OCI-LY7 (cell line): ENCODE measurements around the gene RRP9. TPM values are rescaled to one million over a fixed set of nuclear protein-coding genes. Genes with fewer than 3 reads are reported as not detected.

ENCODE experiments used
- BruUV-seq: library from RNA; stranded (reverse); fragments of 400-500 nt; replicated peaks from 2 replicates; lab custom pipeline; 2021; lab: Mats Ljungman, UMichigan
- CTCF ChIA-PET: fragments of 300-600 bp; sonication (Branson Sonifier 250); formaldehyde crosslinking; loops from one replicate; lab custom pipeline; 2022; ENCODE audit warnings: antibody characterized with exemption; ENCODE audit not compliant: unreplicated experiment; lab: Charles Lee
- POLR2A ChIA-PET: fragments of 300-600 bp; sonication (Branson Sonifier 250); formaldehyde crosslinking; loops from one replicate; lab custom pipeline; 2022; ENCODE audit warnings: antibody characterized with exemption; lab: Charles Lee
- DNase-seq: peaks from one replicate; pipeline ENCODE4 v3.0.0-alpha.2; 2015; ENCODE audit warnings: low spot score
- H2AFZ ChIP-seq: fragments of 200-600 bp; sonication (generic), shearing (Covaris generic); 2 replicates; pipeline ENCODE4 v1.6.1; 2014; ENCODE audit warnings: mild to moderate bottlenecking, antibody characterized with exemption, low read length, moderate library complexity
- H3K27ac ChIP-seq: fragments of 200-600 bp; sonication (generic); 2 replicates; pipeline ENCODE4 v1.5.1; 2014; ENCODE audit warnings: mixed run types, low read depth, mild to moderate bottlenecking, moderate library complexity, low read length, inconsistent platforms; ENCODE audit not compliant: poor library complexity, severe bottlenecking
- H3K36me3 ChIP-seq: fragments of 200-600 bp; sonication (generic); 2 replicates; pipeline ENCODE4 v1.6.1; 2014; ENCODE audit warnings: mild to moderate bottlenecking, antibody characterized with exemption, low read length, moderate library complexity, mixed read lengths; ENCODE audit not compliant: insufficient read depth
- H3K4me1 ChIP-seq: fragments of 200-600 bp; sonication (generic); 2 replicates; pipeline ENCODE4 v1.5.1; 2014; ENCODE audit warnings: mild to moderate bottlenecking, low read length; ENCODE audit not compliant: insufficient read depth, poor library complexity, severe bottlenecking
- H3K4me2 ChIP-seq: fragments of 200-600 bp; sonication (generic); 2 replicates; pipeline ENCODE4 v1.6.1; 2014; ENCODE audit warnings: mild to moderate bottlenecking, low read length
- H3K4me3 ChIP-seq: fragments of 200-600 bp; sonication (generic); 2 replicates; pipeline ENCODE4 v1.5.1; 2014; ENCODE audit warnings: mild to moderate bottlenecking, low read depth, low read length; ENCODE audit not compliant: poor library complexity, severe bottlenecking
- H3K79me2 ChIP-seq: fragments of 200-600 bp; sonication (generic); 2 replicates; pipeline ENCODE4 v1.6.1; 2016; ENCODE audit warnings: low read depth, mild to moderate bottlenecking, low read length, moderate library complexity, mixed read lengths; ENCODE audit not compliant: insufficient read depth
- H3K9me2 ChIP-seq: fragments of 200-600 bp; sonication (generic); 2 replicates; pipeline ENCODE4 v1.6.1; 2016; ENCODE audit warnings: mild to moderate bottlenecking, low read length, mixed read lengths; ENCODE audit not compliant: insufficient read depth
- H3K9me3 ChIP-seq: fragments of 200-600 bp; sonication (generic); 2 replicates; pipeline ENCODE4 v1.6.1; 2014; ENCODE audit warnings: mild to moderate bottlenecking, mixed run types, low read length, mixed read lengths
- H4K20me1 ChIP-seq: fragments of 200-600 bp; sonication (generic); 2 replicates; pipeline ENCODE4 v1.6.1; 2014; ENCODE audit warnings: mild to moderate bottlenecking, antibody characterized with exemption, low read length, moderate library complexity, mixed read lengths; ENCODE audit not compliant: insufficient read depth
- EZH2phosphoT487 ChIP-seq: fragments of 200-600 bp; sonication (generic); IDR thresholded peaks from 2 replicates; pipeline ENCODE4 v1.6.1; 2018; ENCODE audit warnings: low read depth, borderline replicate concordance, mild to moderate bottlenecking, mixed run types, antibody characterized with exemption, low read length, moderate library complexity, mixed read lengths
- intact Hi-C: fragments of 100-400 bp; cut with micrococcal nuclease; formaldehyde crosslinking; loops from one replicate; pipeline ENCODE4 v1.10.0; 2022; ENCODE audit not compliant: unreplicated experiment
- total RNA-seq, 2 experiments: library from RNA; depleted of rRNA in 1 of 2; stranded (reverse); fragments of >200 nt in 1 of 2; shearing (Covaris generic) in 1 of 2; gene quantifications; 2 replicates each; pipeline ENCODE4 v1.2.3, GENCODE V29; 2014 to 2022
- TF ChIP-seq, protein P1 (sequence below): fragments of 200-600 bp; sonication (generic); conservative IDR thresholded peaks from 2 replicates; pipeline ENCODE4 v1.5.1; 2014; ENCODE audit warnings: mild to moderate bottlenecking, antibody characterized with exemption, low read length, moderate library complexity, mixed read lengths

Gene RRP9
- total RNA-seq, 2 experiments from 2014 or later = 34.4 to 41.1 TPM

DNA sequence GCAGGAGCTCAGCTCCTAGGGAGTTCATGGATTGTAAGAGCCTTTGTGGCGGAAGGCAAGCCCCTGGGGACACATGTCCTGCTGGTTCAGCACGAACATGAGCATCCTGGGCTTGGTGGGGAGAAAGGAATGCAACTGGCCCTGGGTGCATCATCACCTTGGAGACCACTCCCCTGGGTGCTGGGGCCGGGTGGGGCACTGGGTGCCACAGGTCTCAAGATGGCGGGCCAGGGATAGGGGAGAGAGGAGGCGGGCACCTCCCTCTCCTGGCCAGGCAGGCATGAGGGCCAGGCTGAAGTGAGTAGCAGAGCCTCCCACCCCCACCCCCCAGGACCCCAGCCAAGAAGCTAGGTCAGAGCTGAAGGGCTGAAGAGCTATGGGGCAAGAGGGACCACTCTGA, 24.8 kb upstream of the RRP9 start:
- H4K20me1 ChIP-seq = no peaks in the 10 kb centered on the region
- intact Hi-C loops = no loop called here
- no peak overlapping the region for H3K4me3 ChIP-seq
- no peaks in the 10 kb centered on the region for H3K9me3 ChIP-seq
- ChIA-PET CTCF (no interaction called here), POLR2A (interaction anchor here (0.6 kb wide), 2 partner anchors 21 to 395 kb away, joined by 3 read pairs; no protein-coding TSS in a partner anchor)
- H3K4me2 ChIP-seq = no peak overlapping the region; the same call in 1 of the 2 replicates
- H3K79me2 ChIP-seq = no peaks in the 10 kb centered on the region
- H3K9me2 ChIP-seq = no peaks in the 10 kb centered on the region
- no peaks in the 10 kb centered on the region for H3K36me3 ChIP-seq
- TF ChIP-seq, protein P1, sequence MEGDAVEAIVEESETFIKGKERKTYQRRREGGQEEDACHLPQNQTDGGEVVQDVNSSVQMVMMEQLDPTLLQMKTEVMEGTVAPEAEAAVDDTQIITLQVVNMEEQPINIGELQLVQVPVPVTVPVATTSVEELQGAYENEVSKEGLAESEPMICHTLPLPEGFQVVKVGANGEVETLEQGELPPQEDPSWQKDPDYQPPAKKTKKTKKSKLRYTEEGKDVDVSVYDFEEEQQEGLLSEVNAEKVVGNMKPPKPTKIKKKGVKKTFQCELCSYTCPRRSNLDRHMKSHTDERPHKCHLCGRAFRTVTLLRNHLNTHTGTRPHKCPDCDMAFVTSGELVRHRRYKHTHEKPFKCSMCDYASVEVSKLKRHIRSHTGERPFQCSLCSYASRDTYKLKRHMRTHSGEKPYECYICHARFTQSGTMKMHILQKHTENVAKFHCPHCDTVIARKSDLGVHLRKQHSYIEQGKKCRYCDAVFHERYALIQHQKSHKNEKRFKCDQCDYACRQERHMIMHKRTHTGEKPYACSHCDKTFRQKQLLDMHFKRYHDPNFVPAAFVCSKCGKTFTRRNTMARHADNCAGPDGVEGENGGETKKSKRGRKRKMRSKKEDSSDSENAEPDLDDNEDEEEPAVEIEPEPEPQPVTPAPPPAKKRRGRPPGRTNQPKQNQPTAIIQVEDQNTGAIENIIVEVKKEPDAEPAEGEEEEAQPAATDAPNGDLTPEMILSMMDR = no peak
- TF ChIP-seq EZH2phosphoT487 = no peak
- H3K27ac ChIP-seq = no peak overlapping the region
- BruUV-seq = no TSS peak
- peaks cover 10% of the 10 kb centered on the region for H3K4me1 ChIP-seq
- no peak for DNase-seq
- H2AFZ ChIP-seq = no peak overlapping the region

DNA sequence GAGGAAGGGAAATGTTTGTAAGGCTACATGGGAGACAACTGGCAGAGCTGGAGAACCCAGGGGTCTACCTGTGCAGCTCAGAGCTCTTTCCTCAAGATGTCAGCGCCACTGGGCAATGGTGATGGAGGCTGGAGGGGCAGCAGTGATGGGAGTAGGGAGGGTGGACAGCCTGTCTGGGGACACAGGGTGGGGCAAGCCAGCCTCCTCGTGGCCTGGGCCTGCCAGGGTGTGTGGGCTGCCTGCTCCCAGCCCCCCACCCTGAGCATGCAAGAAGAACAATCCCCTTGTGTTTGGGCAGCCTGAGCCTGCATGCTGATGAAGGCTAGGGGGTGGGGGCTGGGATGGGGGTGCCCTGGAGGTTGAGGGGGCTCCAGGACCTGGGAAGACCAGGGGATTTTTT, 24.3 kb upstream of the RRP9 start:
- no peak for TF ChIP-seq EZH2phosphoT487
- TF ChIP-seq, protein P1 = no peak
- Histone ChIP-seq H3K9me3 (no peaks in the 10 kb centered on the region), H3K9me2 (no peaks in the 10 kb centered on the region), H3K36me3 (no peaks in the 10 kb centered on the region), H3K4me1 (peaks cover 10% of the 10 kb centered on the region), H3K79me2 (no peaks in the 10 kb centered on the region), H2AFZ (no peak overlapping the region), H3K4me2 (no peak overlapping the region), H3K4me3 (no peak overlapping the region), H3K27ac (no peak overlapping the region), H4K20me1 (no peaks in the 10 kb centered on the region)
- intact Hi-C loops = no loop called here
- no TSS peak for BruUV-seq
- ChIA-PET CTCF (interaction anchor here (0.7 kb wide), 1 partner anchor 19 kb away, joined by 3 read pairs; no protein-coding TSS in a partner anchor), POLR2A (no interaction called here)
- DNase-seq = no peak

DNA sequence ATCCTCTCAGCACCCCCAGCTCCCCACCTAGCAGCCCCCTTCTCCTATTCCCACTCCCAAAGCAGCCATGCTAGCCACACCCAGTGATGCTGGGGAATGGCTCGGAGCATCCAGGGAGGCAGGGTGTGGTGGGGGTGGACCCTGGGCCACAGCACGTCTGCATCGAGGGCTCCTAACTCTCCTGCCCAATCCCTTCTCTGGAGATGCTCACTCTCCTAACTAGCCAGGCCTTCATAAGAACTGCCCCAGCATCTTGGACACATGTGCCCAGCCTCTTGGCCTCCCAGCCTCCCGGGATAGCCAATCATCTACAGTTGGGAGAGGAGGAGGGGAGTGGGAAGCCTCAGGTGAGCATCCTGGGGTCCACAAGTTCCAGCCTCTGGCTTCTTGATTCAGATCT, 22.8 kb upstream of the RRP9 start:
- Histone ChIP-seq H3K27ac (no peak overlapping the region), H3K4me1 (peaks cover 10% of the 10 kb centered on the region), H3K36me3 (no peaks in the 10 kb centered on the region), H2AFZ (no peak overlapping the region), H3K4me3 (no peak overlapping the region), H4K20me1 (no peaks in the 10 kb centered on the region), H3K9me2 (no peaks in the 10 kb centered on the region), H3K9me3 (no peaks in the 10 kb centered on the region), H3K4me2 (no peak overlapping the region), H3K79me2 (no peaks in the 10 kb centered on the region)
- intact Hi-C loops = no loop called here
- ChIA-PET POLR2A (no interaction called here), CTCF (no interaction called here)
- no TSS peak for BruUV-seq
- no peak for TF ChIP-seq EZH2phosphoT487
- TF ChIP-seq, protein P1 = no peak
- DNase-seq = no peak
